Upper lobe of right lung (tissue), 1 donor: ENCODE measurements around the gene GALR3. TPM values are rescaled to one million over a fixed set of nuclear protein-coding genes. Genes with fewer than 3 reads are reported as not detected.
A peak's percentile ranks its signal among the peaks of the same experiment; 100 is the strongest.

Source experiments
- ATAC-seq: fragments of 200-7000 bp; cut with Tn5 transposase; one replicate; pipeline ENCODE4 v1.9.1; 2020; ENCODE audit warnings: mild to moderate bottlenecking, moderate library complexity
- DNase-seq: peaks from one replicate; pipeline ENCODE4 v3.0.0-alpha.2; 2020
- H3K27ac ChIP-seq: fragments of 200-600 bp; one replicate; pipeline ENCODE4 v1.8.0; 2022
- H3K27me3 ChIP-seq: fragments of 200-600 bp; one replicate; pipeline ENCODE4 v1.8.0; 2022; ENCODE audit warnings: mild to moderate bottlenecking
- H3K36me3 ChIP-seq: fragments of 200-600 bp; one replicate; pipeline ENCODE4 v1.8.0; 2022
- H3K4me1 ChIP-seq: fragments of 200-600 bp; one replicate; pipeline ENCODE4 v1.8.0; 2022
- H3K4me3 ChIP-seq: fragments of 200-600 bp; one replicate; pipeline ENCODE4 v1.8.0; 2022; ENCODE audit warnings: mild to moderate bottlenecking
- H3K9me3 ChIP-seq: fragments of 200-600 bp; one replicate; pipeline ENCODE4 v1.8.0; 2022
- CTCF ChIP-seq: fragments of 200-600 bp; IDR thresholded peaks from one replicate; pipeline ENCODE4 v1.8.0; 2022; ENCODE audit warnings: antibody characterized with exemption
- intact Hi-C: fragments of 100-400 bp; cut with DNase I; formaldehyde crosslinking; loops from one replicate; pipeline ENCODE4 v1.11.0; 2022
- total RNA-seq: library from RNA; stranded (reverse); fragmentation: NEBNext Ultra II Directional; extraction: Animal tissue kit (Norgen Biotek cat#: 25700); gene quantifications from one replicate; pipeline ENCODE4 v1.2.1, GENCODE V29; 2021
- donor health status: DM: no; HTN: yes; CAD: no; lungs with severe emphysema.

GALR3 gene
- total RNA-seq, 1 donor from 2014 or later, result not detected

GRCh38 chr22:37811867-37812266, 11.3 kb upstream of the GALR3 start:
- Histone ChIP-seq H3K27me3 (no peaks in the 10 kb centered on the region), H3K9me3 (no peaks in the 10 kb centered on the region), H3K4me1 (peaks cover 10% of the 10 kb centered on the region), H3K27ac (no peak overlapping the region), H3K4me3 (no peak overlapping the region), H3K36me3 (no peaks in the 10 kb centered on the region)
- DNase-seq (no peak), ATAC-seq (no peak)
- intact Hi-C loops, result loop anchor here (10.0 kb wide), 1 partner anchor 53 kb away; no protein-coding TSS in a partner anchor
- TF ChIP-seq CTCF, result no peak

- Histone ChIP-seq H3K27ac (no peak overlapping the region), H3K9me3 (no peaks in the 10 kb centered on the region), H3K27me3 (no peaks in the 10 kb centered on the region), H3K36me3 (no peaks in the 10 kb centered on the region), H3K4me1 (peaks cover 14% of the 10 kb centered on the region), H3K4me3 (no peak overlapping the region)
- intact Hi-C loops, result loop anchor here (10.0 kb wide), 1 partner anchor 52 kb away; no protein-coding TSS in a partner anchor
- ATAC-seq (no peak), DNase-seq (no peak)
- no peak for TF ChIP-seq CTCF
Observed at GRCh38 chr22:37812869-37813678, 10.1 kb upstream of the GALR3 start.

GRCh38 chr22:37815593-37815992, 7.6 kb upstream of the GALR3 start:
- no peak for TF ChIP-seq CTCF
- intact Hi-C loops, result loop anchor here (10.0 kb wide), 1 partner anchor 49 kb away; no protein-coding TSS in a partner anchor
- Histone ChIP-seq H3K9me3 (no peaks in the 10 kb centered on the region), H3K27me3 (peaks cover 14% of the 10 kb centered on the region), H3K4me3 (no peak overlapping the region), H3K27ac (no peak overlapping the region), H3K36me3 (no peaks in the 10 kb centered on the region), H3K4me1 (peaks cover 19% of the 10 kb centered on the region)
- DNase-seq (no peak), ATAC-seq (no peak)

- Histone ChIP-seq H3K27ac (no peak overlapping the region), H3K9me3 (no peaks in the 10 kb centered on the region), H3K36me3 (no peaks in the 10 kb centered on the region), H3K27me3 (peaks cover 20% of the 10 kb centered on the region), H3K4me3 (no peak overlapping the region), H3K4me1 (peaks cover 19% of the 10 kb centered on the region)
- DNase-seq (no peak), ATAC-seq (no peak)
- no peak for TF ChIP-seq CTCF
- intact Hi-C loops, result loop anchor here (10.0 kb wide), 1 partner anchor 48 kb away; no protein-coding TSS in a partner anchor
Observed at GRCh38 chr22:37816543-37817180, 6.5 kb upstream of the GALR3 start.

GRCh38 chr22:37817705-37818408, 5.3 kb upstream of the GALR3 start:
- Histone ChIP-seq H3K4me1 (peaks cover 19% of the 10 kb centered on the region), H3K27me3 (peaks cover 31% of the 10 kb centered on the region), H3K27ac (no peak overlapping the region), H3K4me3 (peak overlapping the region; percentile 37), H3K9me3 (no peaks in the 10 kb centered on the region), H3K36me3 (no peaks in the 10 kb centered on the region)
- peak; percentile 89 for DNase-seq
- peak; percentile 96 for TF ChIP-seq CTCF
- intact Hi-C loops, result loop anchor here (10.0 kb wide), 1 partner anchor 47 kb away; no protein-coding TSS in a partner anchor
- peak; percentile 95 for ATAC-seq
